Mesothelial cell of epicardium (in vitro differentiated cells): ENCODE data around the gene TARBP2. TPM values are rescaled to one million over a fixed set of nuclear protein-coding genes. Genes with fewer than 3 reads are reported as not detected.

Experiments
- DNase-seq, 2 experiments: peaks; one replicate each; pipeline ENCODE4 v3.0.0; 2021; ENCODE audit warnings: low spot score in 2 of 2; ENCODE audit not compliant: unreplicated experiment in 2 of 2
- H3K27ac Mint-ChIP-seq: 2 replicates; pipeline ENCODE4 v1.8.0; 2021; ENCODE audit warnings: mixed read lengths
- H3K27me3 Mint-ChIP-seq: 2 replicates; pipeline ENCODE4 v1.8.0; 2021; ENCODE audit warnings: low read depth, mixed read lengths
- H3K36me3 Mint-ChIP-seq: 2 replicates; pipeline ENCODE4 v1.8.0; 2021; ENCODE audit warnings: mixed read lengths
- H3K4me1 Mint-ChIP-seq: 2 replicates; pipeline ENCODE4 v1.8.0; 2021; ENCODE audit warnings: mixed read lengths
- H3K4me3 Mint-ChIP-seq: 2 replicates; pipeline ENCODE4 v1.8.0; 2021; ENCODE audit warnings: mild to moderate bottlenecking, moderate library complexity, mixed read lengths
- H3K9me3 Mint-ChIP-seq: 2 replicates; pipeline ENCODE4 v1.8.0; 2021; ENCODE audit warnings: mixed read lengths
- total RNA-seq: library from RNA; stranded (reverse); gene quantifications from 3 replicates; pipeline ENCODE4 v1.2.1, GENCODE V29; 2021
- TF ChIP-seq, protein P1 (sequence below): fragments of 200-600 bp; sonication (generic); IDR thresholded peaks from one replicate; pipeline ENCODE4 v1.5.0; 2021; ENCODE audit warnings: antibody characterized with exemption; ENCODE audit not compliant: unreplicated experiment

The TARBP2 gene, protein sequence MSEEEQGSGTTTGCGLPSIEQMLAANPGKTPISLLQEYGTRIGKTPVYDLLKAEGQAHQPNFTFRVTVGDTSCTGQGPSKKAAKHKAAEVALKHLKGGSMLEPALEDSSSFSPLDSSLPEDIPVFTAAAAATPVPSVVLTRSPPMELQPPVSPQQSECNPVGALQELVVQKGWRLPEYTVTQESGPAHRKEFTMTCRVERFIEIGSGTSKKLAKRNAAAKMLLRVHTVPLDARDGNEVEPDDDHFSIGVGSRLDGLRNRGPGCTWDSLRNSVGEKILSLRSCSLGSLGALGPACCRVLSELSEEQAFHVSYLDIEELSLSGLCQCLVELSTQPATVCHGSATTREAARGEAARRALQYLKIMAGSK
- 45.6 to 50.5 TPM (median 50.4 TPM) in 3 replicates for total RNA-seq

DNA sequence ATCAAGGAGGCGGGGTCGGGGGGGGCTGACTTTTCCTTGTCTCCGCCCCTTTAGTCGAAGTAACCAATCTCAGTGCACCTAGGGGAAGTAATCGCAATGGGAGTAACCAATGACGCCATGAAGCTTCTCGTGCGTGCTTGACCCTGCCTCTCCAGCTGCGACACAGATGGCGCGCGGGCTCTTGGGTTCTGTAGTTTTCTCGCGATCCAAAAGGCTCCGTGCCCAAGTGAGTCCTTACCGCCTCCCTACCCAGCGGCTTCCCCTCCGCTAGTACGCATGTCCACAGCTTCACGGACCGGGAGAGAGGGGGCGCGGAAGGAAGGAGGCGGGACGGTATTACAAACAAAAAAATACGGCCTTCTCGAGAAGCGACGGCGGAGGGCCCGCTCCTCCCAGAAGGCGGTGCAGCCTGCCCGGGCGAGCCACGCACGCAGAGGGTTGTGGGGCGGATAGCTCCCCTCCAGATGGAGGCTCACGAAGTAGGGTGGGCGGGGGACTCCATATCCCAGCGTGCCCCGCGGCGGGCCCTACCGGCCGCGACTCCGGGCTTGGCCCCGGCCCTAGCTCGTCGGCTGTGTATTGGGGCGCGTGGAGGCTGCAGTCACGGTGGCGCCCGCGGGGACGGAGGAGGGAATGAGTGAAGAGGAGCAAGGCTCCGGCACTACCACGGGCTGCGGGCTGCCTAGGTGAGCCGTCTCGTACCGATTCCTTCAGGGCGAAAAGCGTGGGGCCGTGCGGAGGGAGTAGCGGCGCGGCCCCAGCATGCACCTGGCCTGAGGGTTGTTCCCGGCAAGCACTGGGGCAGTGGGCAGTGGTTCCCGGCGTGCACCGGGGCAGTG is at the start of gene TARBP2:
Gene TARBP2 (plus strand): TSS at position 508 of the 839 bp plus-strand sequence. CDS start 126 bp downstream, at position 634.
- Mint-ChIP-seq H3K4me3 (peak within 1 kb of the TSS; percentile 83), H3K9me3 (no peaks in the 10 kb centered on the region), H3K36me3 (peaks cover 6% of the 10 kb centered on the region), H3K27ac (peak within 1 kb of the TSS; percentile 98), H3K27me3 (no peaks in the 10 kb centered on the region), H3K4me1 (peaks cover 40% of the 10 kb centered on the region)
- peak; percentile 89 to 97 for DNase-seq
- TF ChIP-seq, protein P1, sequence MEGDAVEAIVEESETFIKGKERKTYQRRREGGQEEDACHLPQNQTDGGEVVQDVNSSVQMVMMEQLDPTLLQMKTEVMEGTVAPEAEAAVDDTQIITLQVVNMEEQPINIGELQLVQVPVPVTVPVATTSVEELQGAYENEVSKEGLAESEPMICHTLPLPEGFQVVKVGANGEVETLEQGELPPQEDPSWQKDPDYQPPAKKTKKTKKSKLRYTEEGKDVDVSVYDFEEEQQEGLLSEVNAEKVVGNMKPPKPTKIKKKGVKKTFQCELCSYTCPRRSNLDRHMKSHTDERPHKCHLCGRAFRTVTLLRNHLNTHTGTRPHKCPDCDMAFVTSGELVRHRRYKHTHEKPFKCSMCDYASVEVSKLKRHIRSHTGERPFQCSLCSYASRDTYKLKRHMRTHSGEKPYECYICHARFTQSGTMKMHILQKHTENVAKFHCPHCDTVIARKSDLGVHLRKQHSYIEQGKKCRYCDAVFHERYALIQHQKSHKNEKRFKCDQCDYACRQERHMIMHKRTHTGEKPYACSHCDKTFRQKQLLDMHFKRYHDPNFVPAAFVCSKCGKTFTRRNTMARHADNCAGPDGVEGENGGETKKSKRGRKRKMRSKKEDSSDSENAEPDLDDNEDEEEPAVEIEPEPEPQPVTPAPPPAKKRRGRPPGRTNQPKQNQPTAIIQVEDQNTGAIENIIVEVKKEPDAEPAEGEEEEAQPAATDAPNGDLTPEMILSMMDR, result no peak

DNA sequence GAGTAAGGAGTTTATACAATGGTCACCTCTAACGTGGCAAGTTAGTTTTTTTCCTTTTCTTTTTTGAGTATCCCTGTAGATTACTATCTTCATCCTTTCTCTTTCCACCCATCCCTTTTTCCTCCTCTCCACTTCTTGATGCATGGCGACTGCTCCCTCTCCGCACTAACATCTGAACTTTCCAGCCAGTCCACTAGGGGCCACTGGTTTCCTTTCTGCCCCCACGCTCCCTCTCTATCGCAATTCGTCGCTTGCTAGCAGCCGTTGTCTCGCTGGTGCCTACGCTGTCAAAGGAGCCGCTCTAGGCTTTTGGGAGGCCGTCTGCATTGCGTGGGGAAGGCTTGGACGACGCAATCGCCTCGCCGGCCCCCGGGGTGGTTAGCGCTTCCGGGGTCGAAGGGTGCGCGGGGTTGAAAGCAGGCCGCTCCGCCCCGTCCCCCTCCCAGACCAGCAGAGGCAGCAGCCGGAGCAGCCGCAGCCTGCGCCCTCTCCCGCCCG is 49.4 kb upstream of the TARBP2 start, which contains the start of gene PCBP2:
Gene PCBP2 (plus strand): TSS at position 442 of the 498 bp plus-strand sequence. CDS start 2,699 bp downstream, outside the sequence.
- peaks cover 23% of the 10 kb centered on the region for H3K4me1 Mint-ChIP-seq
- TF ChIP-seq, protein P1, result peak; percentile 78
- H3K27me3 Mint-ChIP-seq, result no peaks in the 10 kb centered on the region
- peaks cover 30% of the 10 kb centered on the region for H3K36me3 Mint-ChIP-seq
- no peaks in the 10 kb centered on the region for H3K9me3 Mint-ChIP-seq
- peak within 1 kb of the TSS; percentile 99 for H3K27ac Mint-ChIP-seq
- DNase-seq, result peak; percentile 91 to 94
- peak within 1 kb of the TSS; percentile 93 for H3K4me3 Mint-ChIP-seq

DNA sequence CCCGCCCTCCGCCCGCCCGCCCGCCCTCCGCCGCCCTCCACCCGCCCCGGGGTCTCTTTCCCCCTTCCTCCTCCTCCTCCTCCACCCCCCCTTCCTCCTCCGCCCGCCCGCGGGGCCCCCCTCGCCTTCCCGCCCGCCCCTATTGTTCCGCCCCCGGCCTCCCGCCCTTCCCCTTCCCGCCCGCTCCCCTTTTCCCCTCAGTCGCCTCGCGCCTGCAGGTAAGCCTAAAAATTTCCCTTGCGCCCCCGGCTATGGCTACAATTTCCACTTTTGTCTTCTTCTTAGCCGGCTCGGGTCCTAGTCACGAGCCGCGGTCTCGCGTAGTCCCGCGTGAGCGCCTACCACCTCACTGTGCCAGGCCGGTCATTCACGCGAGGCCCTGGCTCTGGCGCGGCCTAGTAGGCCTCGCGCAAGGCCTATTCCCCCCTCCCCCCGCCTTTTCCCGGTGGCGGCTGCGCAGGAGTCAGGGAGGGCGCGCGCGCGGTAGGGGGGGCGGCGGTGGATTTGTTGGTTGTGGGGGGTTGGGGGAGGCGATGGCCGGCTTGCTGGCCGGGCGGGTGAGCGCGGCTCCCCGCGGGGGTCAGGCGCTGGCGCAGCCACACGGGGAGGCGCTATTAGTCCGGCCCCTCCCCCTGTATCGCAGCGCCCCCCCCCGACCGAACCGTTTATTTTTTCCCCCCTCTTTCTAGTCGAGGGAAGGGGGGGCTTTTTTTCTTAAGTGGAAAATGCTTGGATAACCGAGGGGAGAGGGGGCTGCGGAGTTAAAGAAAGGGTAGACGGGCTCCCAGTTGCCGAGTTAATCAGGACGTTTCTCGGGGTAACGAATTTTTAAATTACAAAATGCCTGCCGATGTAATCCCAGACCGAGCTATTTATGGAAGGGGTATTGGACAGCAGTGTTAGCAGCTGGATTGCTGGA is 48.7 kb upstream of the TARBP2 start:
- Mint-ChIP-seq H3K9me3 (no peaks in the 10 kb centered on the region), H3K36me3 (peaks cover 32% of the 10 kb centered on the region), H3K27me3 (no peaks in the 10 kb centered on the region), H3K4me1 (peaks cover 23% of the 10 kb centered on the region), H3K27ac (peak overlapping the region; percentile 99), H3K4me3 (peak overlapping the region; percentile 93)
- TF ChIP-seq, protein P1, result peak; percentile 15
- peak; percentile 72 to 82 for DNase-seq

DNA sequence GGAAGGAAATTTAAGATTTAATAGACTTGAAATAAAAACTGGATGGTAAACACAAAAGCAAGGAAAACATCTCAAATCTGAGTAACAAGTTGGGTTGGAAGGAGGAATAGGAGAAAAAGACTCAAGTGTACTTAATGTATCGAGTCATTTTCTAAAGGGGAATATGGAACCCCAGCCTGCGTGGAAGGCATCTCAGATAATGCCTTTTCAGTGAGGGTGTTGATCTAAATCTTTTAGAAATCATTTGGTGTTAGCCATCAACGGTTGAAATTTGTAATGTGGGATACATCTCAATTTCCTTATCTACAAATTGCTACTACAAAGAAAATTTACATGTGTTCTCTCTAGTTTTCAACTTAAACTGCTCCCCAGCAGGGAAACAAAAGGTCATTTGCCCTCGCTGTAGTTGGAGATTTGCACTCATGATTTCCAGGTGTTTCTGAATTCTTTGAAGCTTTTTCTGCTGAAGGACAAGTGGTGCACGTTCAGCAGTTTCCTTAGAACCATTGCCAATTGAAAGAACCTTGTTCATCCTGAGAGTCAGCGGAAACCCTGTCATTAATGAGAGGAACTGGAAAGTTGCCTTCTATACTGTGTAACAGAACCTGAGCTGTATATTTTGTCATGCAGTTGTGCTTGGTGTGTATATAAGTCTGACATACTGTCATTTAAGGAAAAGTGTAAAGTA is 47.0 kb upstream of the TARBP2 start:
- H3K4me1 Mint-ChIP-seq, result peaks cover 23% of the 10 kb centered on the region
- H3K36me3 Mint-ChIP-seq, result peaks cover 27% of the 10 kb centered on the region
- H3K27me3 Mint-ChIP-seq, result no peaks in the 10 kb centered on the region
- TF ChIP-seq, protein P1, result no peak
- DNase-seq, result no peak
- H3K4me3 Mint-ChIP-seq, result peak overlapping the region; percentile 93
- peak overlapping the region; percentile 76 for H3K27ac Mint-ChIP-seq
- no peaks in the 10 kb centered on the region for H3K9me3 Mint-ChIP-seq
